HG02840 (cell line): Measurements from ENCODE around the gene MEIOB.

Source experiments
- ATAC-seq: cut with Tn5 transposase; IDR thresholded peaks from one replicate; pipeline ENCODE4 v1.9.1; 2021; ENCODE audit warnings: mild to moderate bottlenecking, moderate library complexity, moderate number of reproducible peaks; ENCODE audit not compliant: unreplicated experiment, low FRiP score

The MEIOB gene

DNA sequence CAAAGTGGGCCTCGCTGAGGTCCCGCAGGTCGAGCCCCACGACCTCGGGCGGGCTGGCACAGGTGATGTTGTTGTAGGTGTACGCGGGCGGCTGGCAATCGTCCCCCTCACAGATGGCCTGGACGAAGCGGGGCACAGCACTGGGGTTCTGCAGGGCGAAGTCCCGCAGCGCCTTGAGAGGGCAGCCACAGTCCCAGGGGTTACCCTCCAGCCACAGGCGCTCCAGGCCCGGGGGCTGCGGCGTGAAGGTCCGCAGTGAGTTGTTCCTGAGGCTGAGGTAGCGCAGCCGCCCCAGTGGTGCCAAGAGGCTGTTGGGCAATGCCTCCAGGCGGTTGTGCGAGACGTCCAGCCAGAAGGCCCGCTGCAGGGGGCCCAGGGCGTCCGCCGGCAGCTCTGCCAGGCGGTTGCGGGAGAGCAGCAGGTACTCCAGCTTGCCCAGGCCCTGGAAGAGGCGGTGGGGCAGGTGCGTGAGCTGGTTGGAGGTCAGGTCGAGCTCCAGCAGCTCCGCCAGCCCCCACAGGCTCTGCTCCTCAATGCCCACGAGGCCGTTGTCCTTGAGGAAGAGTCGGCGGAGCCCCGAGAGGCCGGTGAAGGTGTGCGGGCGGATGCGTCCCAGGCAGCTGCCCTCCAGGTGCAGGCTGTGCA lies 81.2 kb downstream of the MEIOB start:
- ATAC-seq: no peak

- ATAC-seq: no peak
Observed at GRCh38 chr16:1790261-1790610, 81.7 kb downstream of the MEIOB start.

GRCh38 chr16:1789643-1790045 lies 82.3 kb downstream of the MEIOB start:
- ATAC-seq: no peak

DNA sequence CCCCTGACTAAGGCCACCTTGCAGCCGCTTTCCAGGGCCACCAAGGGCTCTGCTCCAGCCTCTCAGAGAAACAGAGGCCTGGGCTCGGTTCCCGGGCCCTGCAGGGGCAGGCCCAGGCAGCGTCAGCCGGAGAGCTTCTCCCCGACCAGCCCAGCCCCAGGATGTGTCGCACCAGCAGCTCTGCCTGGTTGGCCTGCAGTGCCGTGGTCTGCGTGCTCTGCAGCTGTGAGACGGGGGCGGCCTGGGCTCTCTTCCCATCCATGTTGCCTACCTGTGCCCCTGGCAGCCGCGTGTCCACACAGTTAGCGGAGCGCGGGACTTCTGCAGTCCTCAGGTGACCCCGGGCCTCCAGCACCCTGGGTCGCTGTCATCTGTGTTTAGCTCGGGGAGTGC lies 83.3 kb downstream of the MEIOB start:
- no peak for ATAC-seq

- ATAC-seq: no peak
Observed at GRCh38 chr16:1788095-1788707, 83.8 kb downstream of the MEIOB start.

DNA sequence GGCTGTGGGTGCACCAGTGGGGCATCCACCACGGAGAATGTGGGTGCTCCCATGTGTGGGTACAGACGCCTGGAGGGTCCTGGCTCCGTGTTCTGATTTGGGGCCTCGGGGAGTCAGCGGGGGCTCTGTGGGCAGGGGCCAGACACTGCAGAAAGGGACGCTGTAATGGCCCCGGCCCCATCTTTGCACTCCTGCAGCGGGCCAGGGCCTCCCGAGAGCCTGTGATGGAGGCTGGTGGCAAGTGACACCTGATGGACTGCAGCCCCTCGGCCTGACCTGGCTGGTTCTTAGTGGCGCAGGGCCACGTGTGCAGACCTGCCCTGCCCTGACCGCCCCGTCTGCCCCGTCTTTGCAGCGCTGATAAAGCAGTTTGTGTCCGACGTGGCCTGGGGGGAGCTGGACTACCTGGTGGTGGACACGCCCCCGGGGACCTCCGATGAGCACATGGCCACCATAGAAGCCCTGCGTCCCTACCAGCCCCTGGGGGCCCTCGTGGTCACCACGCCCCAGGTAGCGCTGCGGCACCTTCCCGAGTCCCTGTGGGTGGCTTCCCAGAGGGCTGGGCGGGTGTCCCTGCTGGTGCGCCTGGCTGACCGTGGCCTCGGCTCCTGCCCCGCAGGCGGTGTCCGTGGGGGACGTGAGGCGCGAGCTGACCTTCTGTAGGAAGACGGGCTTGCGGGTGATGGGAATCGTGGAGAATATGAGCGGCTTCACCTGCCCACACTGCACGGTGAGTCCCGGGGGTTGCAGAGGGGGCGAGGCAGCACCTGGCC lies 84.5 kb downstream of the MEIOB start:
- ATAC-seq: no peak

DNA sequence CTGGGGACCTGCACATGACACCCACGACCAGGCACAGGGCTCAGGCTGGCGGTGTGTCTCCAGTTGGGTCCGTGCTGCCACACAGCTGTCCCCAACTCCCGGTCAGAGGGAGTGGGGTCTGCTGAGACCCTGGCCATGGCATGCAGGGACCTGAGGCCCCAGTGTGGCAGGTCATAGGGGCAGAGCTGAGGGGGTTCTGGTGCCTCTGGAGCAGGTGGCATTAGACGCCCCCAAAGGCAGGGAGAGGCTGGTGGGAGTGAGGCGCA lies 85.0 kb downstream of the MEIOB start:
- ATAC-seq: no peak

- ATAC-seq: no peak
Observed at GRCh38 chr16:1786242-1787055, 85.5 kb downstream of the MEIOB start.

- no peak for ATAC-seq
Observed at GRCh38 chr16:1785846-1786170, 86.2 kb downstream of the MEIOB start.

- no peak for ATAC-seq
Observed at GRCh38 chr16:1784977-1785845, 86.8 kb downstream of the MEIOB start.
